Adrenal gland (tissue), 12 donors: ENCODE measurements around the gene C1QTNF8. TPM values are rescaled to one million over a fixed set of nuclear protein-coding genes. Genes with fewer than 3 reads are reported as not detected.

Source experiments
- DNase-seq, 7 donors: peaks; one replicate each; pipeline ENCODE4 v3.0.0-alpha.2; 2019 to 2020
- H3K27ac ChIP-seq, 5 donors: fragments of 200-600 bp; sonication (generic) in 4 of 5; 1 replicate in 3 of 5; 2 replicates in 2 of 5; pipeline versions ENCODE4 v1.5.1 to v1.8.0; 2016 to 2020; ENCODE audit warnings: mild to moderate bottlenecking in 1 of 5
- H3K27me3 ChIP-seq: fragments of 200-600 bp; 2 replicates; pipeline ENCODE4 v1.8.0; 2021
- H3K36me3 ChIP-seq, 2 donors: fragments of 200-600 bp; replicated peaks in 1 of 2; 1 replicate in 1 of 2; 2 replicates in 1 of 2; pipeline versions ENCODE4 v1.5.1 to v1.8.0; 2018 to 2022
- H3K4me1 ChIP-seq, 2 donors: fragments of 200-600 bp; replicated peaks in 1 of 2; 1 replicate in 1 of 2; 2 replicates in 1 of 2; pipeline versions ENCODE4 v1.5.1 to v1.8.0; 2018 to 2021
- H3K4me3 ChIP-seq, 4 donors: fragments of 200-600 bp; sonication (generic) in 3 of 4; one replicate each; pipeline ENCODE4 v1.5.1; 2016 to 2018
- H3K9me3 ChIP-seq, 3 donors: fragments of 200-600 bp; sonication (generic) in 1 of 3; replicated peaks in 1 of 3; 1 replicate in 2 of 3; 2 replicates in 1 of 3; pipeline versions ENCODE4 v1.5.1 to v1.8.0; 2016 to 2021
- CTCF ChIP-seq, 6 experiments: fragments of 450-650 bp in 4 of 6; fragments of 200-600 bp in 2 of 6; sonication (generic) in 1 of 6; IDR thresholded peaks; 1 replicate in 5 of 6; 2 replicates in 1 of 6; pipeline versions ENCODE4 v1.5.1 to v1.8.0; 2016 to 2021; ENCODE audit warnings: antibody characterized with exemption in 6 of 6, mild to moderate bottlenecking in 2 of 6, moderate library complexity in 1 of 6
- POLR2A ChIP-seq, 2 donors: fragments of 450-650 bp; IDR thresholded peaks; one replicate each; pipeline ENCODE4 v1.6.1; 2017; ENCODE audit warnings: antibody characterized with exemption in 2 of 2, mild to moderate bottlenecking in 2 of 2, moderate library complexity in 1 of 2
- WGBS, 4 donors: extraction: QIAGEN DNeasy Blood & Tissue Kit in 2 of 4; methylation state at CpG; one replicate each; pipeline versions ENCODE4 v1.1.5 to v1.1.7; 2013 to 2017; 5-methylcytosine and 5-hydroxymethylcytosine counted together
- intact Hi-C, 2 donors: fragments of 100-400 bp; cut with DNase I; formaldehyde crosslinking; loops; one replicate each; pipeline versions ENCODE4 v1.14.1 to v1.15.0; 2022 to 2023
- polyA plus RNA-seq, 3 donors: library from polyadenylated mRNA; stranded (reverse); fragments of 200-250 nt in 2 of 3; fragments of 350-450 nt in 1 of 3; fragmentation: Illumina TruSeq in 1 of 3; extraction: RNeasy Lipid Tissue Mini Kit (QIAGEN cat#74804) in 1 of 3; gene quantifications; one replicate each; pipeline ENCODE4 v1.2.3, GENCODE V29; 2013 to 2014
- total RNA-seq, 9 donors: library from RNA; depleted of rRNA in 4 of 9; stranded (reverse); fragments of >200 nt in 4 of 9; fragments of 120-200 nt in 1 of 9; fragmentation: NEBNext Ultra II Directional in 1 of 9; extraction: Animal tissue kit (Norgen Biotek cat#: 25700) in 1 of 9; gene quantifications; one replicate each; pipeline versions ENCODE4 v1.1.0 to v1.2.4, GENCODE V29; 2013 to 2023
- donor health status: healthy with polysubstance abuse.
- donor health status: Bipolar disorder and iron deficiency.
- donor health status: DM: yes; HTN: yes; CAD: no.
- donor health status: DM: no; HTN: no; CAD: no.
- donor health status: DM: no; HTN: no; CAD: no.
- donor health status: DM: yes; HTN: yes; CAD: no.

C1QTNF8 gene
- total and polyA plus RNA-seq, 12 donors, result 0.14 to 0.64 (median 0.25) TPM; not detected in 8

- no peak for TF ChIP-seq CTCF (IDR thresholded peaks at IDR 0.05)
- TF ChIP-seq POLR2A (IDR thresholded peaks at IDR 0.05), result no peak
- no peak for DNase-seq
- Histone ChIP-seq H3K9me3 (no peaks in the 10 kb centered on the region), H3K4me3 (no peak overlapping the region), H3K36me3 (no peaks in the 10 kb centered on the region), H3K27me3 (peaks cover 35% of the 10 kb centered on the region), H3K4me1 (no peaks in the 10 kb centered on the region), H3K27ac (no peak overlapping the region)
- 66 to 81% (median 78%) methylated on average over 12 to 49 of the region's 49 CpGs; no CpG with 5 or more reads in 1 of the 4 donors for WGBS, 4 donors
- intact Hi-C loops, result no loop called here
Measured at GRCh38 chr16:1045993-1046911, 49.8 kb downstream of the C1QTNF8 start.

GRCh38 chr16:1045310-1045992, 50.6 kb downstream of the C1QTNF8 start:
- 47 to 60% (median 55%) methylated on average over 7 to 38 of the region's 38 CpGs for WGBS, 4 donors
- no peak for DNase-seq
- intact Hi-C loops, result no loop called here
- Histone ChIP-seq H3K36me3 (no peaks in the 10 kb centered on the region), H3K27ac (no peak overlapping the region), H3K27me3 (peaks cover 35% of the 10 kb centered on the region), H3K4me3 (no peak overlapping the region), H3K4me1 (no peaks in the 10 kb centered on the region), H3K9me3 (no peaks in the 10 kb centered on the region)
- no peak for TF ChIP-seq POLR2A (IDR thresholded peaks at IDR 0.05)
- TF ChIP-seq CTCF (IDR thresholded peaks at IDR 0.05), result no peak

- no peak for DNase-seq
- H3K27ac ChIP-seq, result no peak overlapping the region
- TF ChIP-seq CTCF (IDR thresholded peaks at IDR 0.05), result no peak
- no peak for TF ChIP-seq POLR2A (IDR thresholded peaks at IDR 0.05)
- no peaks in the 10 kb centered on the region for H3K9me3 ChIP-seq
- H3K27me3 ChIP-seq, result peaks cover 35% of the 10 kb centered on the region
- 59 to 84% (median 66%) methylated on average over 4 to 43 of the region's 43 CpGs for WGBS, 4 donors
- H3K4me1 ChIP-seq, result no peaks in the 10 kb centered on the region
- H3K36me3 ChIP-seq, result no peaks in the 10 kb centered on the region
- no peak overlapping the region for H3K4me3 ChIP-seq
- intact Hi-C loops, result no loop called here
Measured at GRCh38 chr16:1044460-1045309, 51.4 kb downstream of the C1QTNF8 start.
